NB4 (cell line): ENCODE data around the gene GOLGB1.
"Not testable (repeated sequence)": the region's sequence is repeated elsewhere in the genome, so short reads cannot be mapped to it uniquely, and the experiment has no call there.

Experiments
- DNase-seq: peaks from one replicate; pipeline ENCODE4 v3.0.0; 2010; ENCODE audit warnings: low read depth
- H3K4me3 ChIP-seq: one replicate; pipeline ENCODE4 v1.5.1; 2011; ENCODE audit warnings: mild to moderate bottlenecking, low read depth, low read length, moderate library complexity
- MYC ChIP-seq: IDR thresholded peaks from 2 replicates; pipeline ENCODE4 v1.6.1; 2011; ENCODE audit warnings: low read depth, low read length
- POLR2A ChIP-seq: IDR thresholded peaks from 2 replicates; pipeline ENCODE4 v1.6.1; 2011; ENCODE audit warnings: mild to moderate bottlenecking; ENCODE audit not compliant: insufficient read length; ENCODE audit errors: extremely low read depth
- TF ChIP-seq, protein P1 (sequence below): IDR thresholded peaks from one replicate; pipeline ENCODE4 v1.5.1; 2012; ENCODE audit warnings: low read depth, low read length
- TF ChIP-seq, protein P2 (sequence below): IDR thresholded peaks from 2 replicates; pipeline ENCODE4 v1.6.1; 2011; ENCODE audit warnings: low read depth, low read length

Gene GOLGB1

DNA sequence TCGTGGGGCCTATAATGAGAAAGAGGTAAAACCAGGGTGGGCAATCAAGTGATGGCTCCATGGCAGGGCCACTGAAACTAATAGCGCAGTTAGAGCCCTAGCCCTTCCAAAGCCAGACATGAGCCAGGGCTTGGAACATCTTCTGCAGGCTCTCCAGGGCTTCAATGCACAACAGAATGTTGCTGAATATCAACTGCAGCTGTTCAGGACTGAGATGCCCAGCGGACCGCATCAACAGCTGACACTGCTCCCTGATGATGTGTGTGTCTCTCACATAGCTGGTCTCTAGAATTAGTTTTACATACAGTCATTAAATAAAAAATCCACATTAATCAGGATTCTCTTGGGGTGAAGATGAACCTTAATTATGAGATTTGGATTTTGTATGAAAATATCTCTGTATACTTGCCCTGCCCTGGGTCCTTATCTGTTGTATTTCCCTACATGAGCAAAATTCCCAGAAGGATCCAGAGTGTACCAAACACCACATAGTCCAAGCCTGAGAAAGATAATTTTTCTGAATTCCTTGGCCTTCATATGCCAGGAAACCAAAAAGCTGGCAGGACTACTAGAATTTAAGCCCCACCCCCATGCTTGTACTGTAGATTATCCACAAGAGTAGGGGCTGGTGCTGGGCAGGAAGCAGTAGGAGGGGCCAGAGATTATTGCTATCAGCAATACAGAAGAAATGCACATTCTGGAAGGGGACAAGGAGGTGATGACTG is 7.7 kb upstream of the GOLGB1 start:
- H3K4me3 ChIP-seq, result no peak overlapping the region
- no peak for TF ChIP-seq MYC
- peak; percentile 6 for DNase-seq

DNA sequence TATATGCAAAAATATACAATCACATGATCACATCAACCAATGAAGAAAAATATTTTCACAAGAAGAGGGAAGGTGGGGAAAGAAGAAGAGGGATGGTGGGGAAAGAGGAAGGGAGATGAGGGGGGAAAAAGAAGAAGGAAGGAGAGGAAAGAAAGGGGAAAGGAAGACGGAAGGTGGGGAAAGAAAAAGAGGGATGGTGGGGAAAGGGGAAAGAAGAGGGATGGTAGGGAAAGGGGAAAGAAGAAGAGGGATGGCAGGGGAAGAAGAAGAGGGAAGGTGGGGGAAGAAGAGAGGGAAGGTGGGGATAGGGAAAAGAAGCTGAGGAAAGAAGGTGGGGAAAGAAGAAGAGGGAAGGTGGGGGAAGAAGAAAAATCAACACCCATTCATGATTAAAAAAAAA is 3.2 kb upstream of the GOLGB1 start:
- TF ChIP-seq POLR2A (no peak), MYC (no peak)
- TF ChIP-seq, protein P1, sequence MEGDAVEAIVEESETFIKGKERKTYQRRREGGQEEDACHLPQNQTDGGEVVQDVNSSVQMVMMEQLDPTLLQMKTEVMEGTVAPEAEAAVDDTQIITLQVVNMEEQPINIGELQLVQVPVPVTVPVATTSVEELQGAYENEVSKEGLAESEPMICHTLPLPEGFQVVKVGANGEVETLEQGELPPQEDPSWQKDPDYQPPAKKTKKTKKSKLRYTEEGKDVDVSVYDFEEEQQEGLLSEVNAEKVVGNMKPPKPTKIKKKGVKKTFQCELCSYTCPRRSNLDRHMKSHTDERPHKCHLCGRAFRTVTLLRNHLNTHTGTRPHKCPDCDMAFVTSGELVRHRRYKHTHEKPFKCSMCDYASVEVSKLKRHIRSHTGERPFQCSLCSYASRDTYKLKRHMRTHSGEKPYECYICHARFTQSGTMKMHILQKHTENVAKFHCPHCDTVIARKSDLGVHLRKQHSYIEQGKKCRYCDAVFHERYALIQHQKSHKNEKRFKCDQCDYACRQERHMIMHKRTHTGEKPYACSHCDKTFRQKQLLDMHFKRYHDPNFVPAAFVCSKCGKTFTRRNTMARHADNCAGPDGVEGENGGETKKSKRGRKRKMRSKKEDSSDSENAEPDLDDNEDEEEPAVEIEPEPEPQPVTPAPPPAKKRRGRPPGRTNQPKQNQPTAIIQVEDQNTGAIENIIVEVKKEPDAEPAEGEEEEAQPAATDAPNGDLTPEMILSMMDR, result no peak
- TF ChIP-seq, protein P2, sequence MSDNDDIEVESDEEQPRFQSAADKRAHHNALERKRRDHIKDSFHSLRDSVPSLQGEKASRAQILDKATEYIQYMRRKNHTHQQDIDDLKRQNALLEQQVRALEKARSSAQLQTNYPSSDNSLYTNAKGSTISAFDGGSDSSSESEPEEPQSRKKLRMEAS, result no peak
- no peak overlapping the region for H3K4me3 ChIP-seq
- DNase-seq, result no peak

GRCh38 chr3:121752261-121752660 is 2.7 kb upstream of the GOLGB1 start:
- DNase-seq, result no peak
- TF ChIP-seq POLR2A, result no peak
- no peak overlapping the region for H3K4me3 ChIP-seq

GRCh38 chr3:121750087-121750415 is 510 bp upstream of the GOLGB1 start:
- no peak for DNase-seq
- TF ChIP-seq POLR2A, result no peak
- TF ChIP-seq, protein P2, result no peak
- TF ChIP-seq, protein P1, result no peak
- TF ChIP-seq MYC, result no peak
- peak overlapping the region; percentile 97 for H3K4me3 ChIP-seq

- TF ChIP-seq, protein P2, result no peak
- no peak for TF ChIP-seq MYC
- TF ChIP-seq, protein P1, result no peak
- no peak for TF ChIP-seq POLR2A
- peak overlapping the region; percentile 97 for H3K4me3 ChIP-seq
- DNase-seq, result peak; percentile 72
Observed at GRCh38 chr3:121748680-121749275, 763 bp downstream of the GOLGB1 start.

- TF ChIP-seq, protein P1, result no peak
- TF ChIP-seq, protein P2, result no peak
- TF ChIP-seq MYC (no peak), POLR2A (no peak)
- H3K4me3 ChIP-seq, result peak overlapping the region; percentile 97
- peak; percentile 15 for DNase-seq
Observed at GRCh38 chr3:121747976-121748375, 1.6 kb downstream of the GOLGB1 start.

DNA sequence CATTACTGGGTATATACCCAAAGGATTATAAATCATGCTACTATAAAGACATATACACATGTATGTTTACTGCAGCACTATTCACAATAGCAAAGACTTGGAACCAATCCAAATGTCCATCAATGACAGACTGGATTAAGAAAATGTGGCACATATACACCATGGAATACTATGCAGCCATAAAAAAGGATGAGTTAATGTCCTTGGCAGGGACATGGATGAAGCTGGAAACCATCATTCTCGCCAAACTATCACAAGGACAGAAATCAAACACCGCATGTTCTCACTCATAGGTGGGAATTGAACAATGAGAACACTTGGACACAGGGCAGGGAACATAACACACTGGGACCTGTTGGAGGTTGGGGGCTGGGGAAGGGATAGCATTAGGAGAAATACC is 6.4 kb downstream of the GOLGB1 start:
- not testable (repeated sequence) for DNase-seq, H3K4me3 ChIP-seq
